Kidney (tissue), 14 donors: ENCODE data around the gene ATCAY. TPM values are rescaled to one million over a fixed set of nuclear protein-coding genes. Genes with fewer than 3 reads are reported as not detected.

Experiments
- DNase-seq, 5 donors: peaks; one replicate each; pipeline ENCODE4 v3.0.0-alpha.2; 2013 to 2020
- FAIRE-seq: peaks from 2 replicates; lab custom pipeline; 2012; peaks lifted over from hg19 to GRCh38; lab: Jason Lieb, UNC
- H3K27ac ChIP-seq, 2 donors: one replicate each; pipeline ENCODE4 v1.7.0; 2013; ENCODE audit warnings: low read depth in 2 of 2, low read length in 2 of 2, inconsistent platforms in 1 of 2
- H3K27me3 ChIP-seq: one replicate; pipeline ENCODE4 v1.7.1; 2013; ENCODE audit warnings: low read length, inconsistent platforms; ENCODE audit not compliant: control insufficient read depth, insufficient read depth
- H3K36me3 ChIP-seq, 3 donors: one replicate each; pipeline versions ENCODE4 v1.7.0 to v1.7.1; 2013; ENCODE audit warnings: low read length in 3 of 3, control low read depth in 1 of 3, inconsistent platforms in 1 of 3; ENCODE audit not compliant: insufficient read depth in 3 of 3, control insufficient read depth in 2 of 3
- H3K4me1 ChIP-seq, 3 donors: one replicate each; pipeline versions ENCODE4 v1.7.0 to v1.7.1; 2013; ENCODE audit warnings: low read length in 3 of 3, inconsistent platforms in 1 of 3, low read depth in 1 of 3; ENCODE audit not compliant: control insufficient read depth in 2 of 3, insufficient read depth in 2 of 3
- H3K4me3 ChIP-seq, 3 donors: one replicate each; pipeline versions ENCODE4 v1.7.0 to v1.8.1; 2013; ENCODE audit warnings: low read length in 3 of 3, control low read depth in 1 of 3, inconsistent platforms in 1 of 3
- H3K9ac ChIP-seq, 3 donors: one replicate each; pipeline versions ENCODE4 v1.7.0 to v1.7.1; 2013; ENCODE audit warnings: low read length in 3 of 3, control low read depth in 1 of 3, inconsistent platforms in 1 of 3
- H3K9me3 ChIP-seq, 3 donors: one replicate each; pipeline versions ENCODE4 v1.7.0 to v1.7.1; 2013; ENCODE audit warnings: low read length in 3 of 3, control low read depth in 1 of 3, inconsistent platforms in 1 of 3; ENCODE audit not compliant: control insufficient read depth in 2 of 3, insufficient read depth in 1 of 3
- CTCF ChIP-seq: IDR thresholded peaks from 3 replicates; pipeline ENCODE4 v1.5.1; 2012; ENCODE audit warnings: mild to moderate bottlenecking, moderate library complexity, borderline replicate concordance; ENCODE audit not compliant: insufficient read depth; ENCODE audit errors: extremely low read depth
- intact Hi-C: fragments of 100-400 bp; cut with DNase I; formaldehyde crosslinking; loops from one replicate; pipeline ENCODE4 v1.11.1; 2022
- polyA plus RNA-seq: library from polyadenylated mRNA; stranded (reverse); fragments of 350-450 nt; fragmentation: Illumina TruSeq; extraction: RNeasy Lipid Tissue Mini Kit (QIAGEN cat#74804); gene quantifications from one replicate; pipeline ENCODE4 v1.2.3, GENCODE V29; 2014; ENCODE audit warnings: low read depth, low replicate concordance; ENCODE audit not compliant: insufficient read depth
- total RNA-seq: library from RNA; stranded (reverse); fragmentation: NEBNext Ultra II Directional; extraction: Animal tissue kit (Norgen Biotek cat#: 25700); gene quantifications from one replicate; pipeline ENCODE4 v1.2.1, GENCODE V29; 2021
- donor health status: control.
- donor health status: control.
- donor health status: control.
- donor health status: control.
- donor health status: control.
- donor health status: DM: yes; HTN: yes; CAD: no.
- donor health status: Normal renal cell carcinoma (clear cell type).

Gene ATCAY
- total and polyA plus RNA-seq, 2 donors from 2014 or later, result 0.16 TPM; not detected in 1

GRCh38 chr19:3904233-3904632 is 23.7 kb downstream of the ATCAY start:
- H3K4me3 ChIP-seq, result no peak overlapping the region
- DNase-seq (no peak), FAIRE-seq (no peak)
- H3K27me3 ChIP-seq, result no peaks in the 10 kb centered on the region
- intact Hi-C loops, result no loop called here
- no peaks in the 10 kb centered on the region for H3K9me3 ChIP-seq
- no peak overlapping the region for H3K27ac ChIP-seq
- H3K9ac ChIP-seq, result no peak overlapping the region
- H3K4me1 ChIP-seq, result no peaks in the 10 kb centered on the region
- H3K36me3 ChIP-seq, result no peaks in the 10 kb centered on the region
- TF ChIP-seq CTCF, result no peak

GRCh38 chr19:3907626-3908265 is 27.3 kb downstream of the ATCAY start:
- intact Hi-C loops, result no loop called here
- Histone ChIP-seq H3K4me3 (no peak overlapping the region), H3K27me3 (no peaks in the 10 kb centered on the region), H3K4me1 (no peaks in the 10 kb centered on the region), H3K27ac (no peak overlapping the region), H3K36me3 (no peaks in the 10 kb centered on the region), H3K9me3 (peaks cover 0 to 12% (median 0%) of the 10 kb centered on the region in 3 donors), H3K9ac (no peak overlapping the region)
- FAIRE-seq, result no peak
- no peak for DNase-seq
- TF ChIP-seq CTCF, result no peak

- Histone ChIP-seq H3K9me3 (peaks cover 0 to 12% (median 0%) of the 10 kb centered on the region in 3 donors), H3K27me3 (no peaks in the 10 kb centered on the region), H3K27ac (no peak overlapping the region), H3K4me3 (no peak overlapping the region), H3K36me3 (no peaks in the 10 kb centered on the region), H3K9ac (no peak overlapping the region), H3K4me1 (no peaks in the 10 kb centered on the region)
- no peak for TF ChIP-seq CTCF
- intact Hi-C loops, result no loop called here
- DNase-seq (no peak), FAIRE-seq (no peak)
Measured at GRCh38 chr19:3908266-3909054, 28.0 kb downstream of the ATCAY start.
